GM21360 (cell line): ENCODE results near the gene FAM53A.

ENCODE experiments used
- ATAC-seq: cut with Tn5 transposase; IDR thresholded peaks from one replicate; pipeline ENCODE4 v1.9.1; 2021; ENCODE audit warnings: mild to moderate bottlenecking, moderate library complexity; ENCODE audit not compliant: unreplicated experiment

The FAM53A gene

GRCh38 chr4:1625600-1626138 is 58.4 kb downstream of the FAM53A start:
- ATAC-seq, result no peak

- no peak for ATAC-seq
Measured at GRCh38 chr4:1624519-1624910, 59.6 kb downstream of the FAM53A start.

GRCh38 chr4:1623821-1624518 is 60.1 kb downstream of the FAM53A start:
- no peak for ATAC-seq

- no peak for ATAC-seq
Measured at GRCh38 chr4:1623400-1623799, 60.7 kb downstream of the FAM53A start.

- ATAC-seq, result no peak
Measured at GRCh38 chr4:1622956-1623355, 61.2 kb downstream of the FAM53A start.

GRCh38 chr4:1622238-1622637 is 61.9 kb downstream of the FAM53A start:
- ATAC-seq, result no peak

GRCh38 chr4:1621526-1621925 is 62.6 kb downstream of the FAM53A start:
- no peak for ATAC-seq

- ATAC-seq, result no peak
Measured at GRCh38 chr4:1619151-1619672, 64.9 kb downstream of the FAM53A start.

GRCh38 chr4:1618438-1618837 is 65.7 kb downstream of the FAM53A start:
- no peak for ATAC-seq

GRCh38 chr4:1616557-1616930 is 67.6 kb downstream of the FAM53A start:
- ATAC-seq, result no peak

- ATAC-seq, result no peak
Measured at GRCh38 chr4:1615786-1616556, 68.1 kb downstream of the FAM53A start.

GRCh38 chr4:1614854-1615595 is 69.1 kb downstream of the FAM53A start:
- no peak for ATAC-seq

- no peak for ATAC-seq
Measured at GRCh38 chr4:1614502-1614853, 69.6 kb downstream of the FAM53A start.

GRCh38 chr4:1614049-1614448 is 70.1 kb downstream of the FAM53A start:
- ATAC-seq, result no peak

GRCh38 chr4:1613099-1613495 is 71.0 kb downstream of the FAM53A start:
- ATAC-seq, result no peak

GRCh38 chr4:1612278-1613098 is 71.6 kb downstream of the FAM53A start:
- ATAC-seq, result no peak

- ATAC-seq, result no peak
Measured at GRCh38 chr4:1611501-1611870, 72.6 kb downstream of the FAM53A start.

GRCh38 chr4:1610791-1611500 is 73.2 kb downstream of the FAM53A start:
- no peak for ATAC-seq

GRCh38 chr4:1609901-1610790 is 74.0 kb downstream of the FAM53A start:
- no peak for ATAC-seq
